ENCODE measurements around the gene P4HTM.

Gene P4HTM

GRCh38 chr3:48990636-48991469 is 812 bp downstream of the P4HTM start:
- ChIA-PET POLR2A (interaction anchor here (1.0 to 3.4 kb wide), 4 partner anchors 16 to 38 kb away, joined by 4 to 33 read pairs (median 6); partner anchors contain the start of genes IMPDH2 and WDR6), CTCF (interaction anchor here (0.6 to 6.0 kb wide), 8 partner anchors 9 to 251 kb away, joined by 3 to 64 read pairs (median 4); partner anchors contain the start of genes NDUFAF3 and WDR6)
- DNase-seq (ENCODE audit: low read depth, low spot score): no peak
- peak overlapping the region; percentile 82 for H3K4me3 ChIP-seq (ENCODE audit: low read depth, low read length)
- no peak for TF ChIP-seq CTCF (IDR thresholded peaks at IDR 0.05; ENCODE audit: insufficient read depth, low read length, missing control alignments)

GRCh38 chr3:48991851-48992545 is 2.0 kb downstream of the P4HTM start:
- ChIA-PET CTCF (interaction anchor here (0.9 to 6.0 kb wide), 7 partner anchors 8 to 252 kb away, joined by 3 to 64 read pairs (median 4); partner anchors contain the start of genes NDUFAF3 and WDR6), POLR2A (interaction anchor here (1.2 to 3.4 kb wide), 2 partner anchors 14 to 28 kb away, joined by 5 to 33 read pairs; partner anchors contain the start of gene WDR6)
- peak overlapping the region; percentile 82 for H3K4me3 ChIP-seq (ENCODE audit: low read depth, low read length)
- no peak for TF ChIP-seq CTCF (IDR thresholded peaks at IDR 0.05; ENCODE audit: insufficient read depth, low read length, missing control alignments)
- no peak for DNase-seq (ENCODE audit: low read depth, low spot score)

- no peak for DNase-seq (ENCODE audit: low read depth, low spot score)
- CTCF ChIA-PET: interaction anchor here (1.2 to 2.2 kb wide), 2 partner anchors 14 to 28 kb away, joined by 3 to 8 read pairs; partner anchors contain the start of gene NDUFAF3
- POLR2A ChIA-PET: interaction anchor here (0.7 kb wide), 1 partner anchor 26 kb away, joined by 3 read pairs; no protein-coding TSS in a partner anchor
- no peak overlapping the region for H3K4me3 ChIP-seq (ENCODE audit: low read depth, low read length)
- TF ChIP-seq CTCF (IDR thresholded peaks at IDR 0.05; ENCODE audit: insufficient read depth, low read length, missing control alignments): no peak
These were observed 3.8 kb downstream of the P4HTM start for GRCh38 chr3:48993834-48994233.

- CTCF ChIA-PET: interaction anchor here (1.4 to 3.6 kb wide), 4 partner anchors 9 to 25 kb away, joined by 4 to 25 read pairs (median 7); partner anchors contain the start of genes NDUFAF3 and WDR6
- no peak for TF ChIP-seq CTCF (IDR thresholded peaks at IDR 0.05; ENCODE audit: insufficient read depth, low read length, missing control alignments)
- DNase-seq (ENCODE audit: low read depth, low spot score): no peak
- POLR2A ChIA-PET: no interaction called here
- H3K4me3 ChIP-seq (ENCODE audit: low read depth, low read length): no peak overlapping the region
These were observed 6.6 kb downstream of the P4HTM start for GRCh38 chr3:48996640-48997039.

GRCh38 chr3:48997102-48997635 is 7.1 kb downstream of the P4HTM start:
- ChIA-PET POLR2A (no interaction called here), CTCF (interaction anchor here (1.4 to 3.6 kb wide), 4 partner anchors 9 to 25 kb away, joined by 4 to 25 read pairs (median 7); partner anchors contain the start of genes NDUFAF3 and WDR6)
- no peak for TF ChIP-seq CTCF (IDR thresholded peaks at IDR 0.05; ENCODE audit: insufficient read depth, low read length, missing control alignments)

More at GRCh38 chr3:48997102-48997635, 7.1 kb downstream of the P4HTM start:
- DNase-seq (ENCODE audit: low read depth, low spot score): no peak
- H3K4me3 ChIP-seq (ENCODE audit: low read depth, low read length): no peak overlapping the region

Measured in AG04449 (cell line).